HepG2 (cell line): ENCODE measurements around the gene SECTM1. TPM values are rescaled to one million over a fixed set of nuclear protein-coding genes. Genes with fewer than 3 reads are reported as not detected.

Experiments used
- ISX ChIP-seq: sonication (generic); formaldehyde crosslinking; conservative IDR thresholded peaks from 2 replicates; pipeline ENCODE4 v1.5.0; 2020; ENCODE audit warnings: missing genetic modification reagents
- PHF20 ChIP-seq: sonication (generic); formaldehyde crosslinking; IDR thresholded peaks from 2 replicates; pipeline ENCODE4 v1.5.0; 2020; ENCODE audit warnings: mild to moderate bottlenecking, missing genetic modification reagents
- SAP130 ChIP-seq: IDR thresholded peaks from 2 replicates; pipeline ENCODE4 v1.6.1; 2016; ENCODE audit warnings: low read depth
- ZNF724P ChIP-seq: sonication (generic); formaldehyde crosslinking; IDR thresholded peaks from 2 replicates; pipeline ENCODE4 v1.8.0; 2022; ENCODE audit warnings: missing genetic modification reagents, borderline replicate concordance
- polyA plus RNA-seq, 8 experiments: library from polyadenylated mRNA; depleted of rRNA in 3 of 8; stranded (reverse) in 7 of 8; unstranded in 1 of 8; fragments of >200 nt; fragmentation: Illumina TruSeq in 4 of 8; extraction: Trizol in 4 of 8; gene quantifications; 2 replicates each; pipeline versions ENCODE4 v1.2.1 to v1.2.3, GENCODE V29; 2011 to 2016; ENCODE audit warnings: low read depth in 4 of 8, missing spikeins in 1 of 8, mixed read lengths in 1 of 8; ENCODE audit not compliant: insufficient read depth in 1 of 8
- total RNA-seq, 5 experiments: library from RNA; depleted of rRNA; stranded (reverse); fragments of >200 nt; fragmentation: Illumina TruSeq; extraction: Trizol; gene quantifications; 2 replicates each; pipeline ENCODE4 v1.2.3, GENCODE V29; 2016; ENCODE audit warnings: low read depth in 1 of 5
- TF ChIP-seq, protein P1 (sequence below): sonication (generic); formaldehyde crosslinking; IDR thresholded peaks from 2 replicates; pipeline ENCODE4 v1.5.0; 2020; ENCODE audit warnings: missing genetic modification reagents
- TF ChIP-seq, protein P2 (sequence below), 2 experiments: fragments of 450-650 bp in 1 of 2; sonication (generic) in 1 of 2; formaldehyde crosslinking in 1 of 2; IDR thresholded peaks; 2 replicates each; pipeline versions ENCODE4 v1.6.1 to v1.8.0; 2016 to 2022; ENCODE audit warnings: antibody characterized with exemption in 1 of 2, mild to moderate bottlenecking in 1 of 2, missing genetic modification reagents in 1 of 2
- TF ChIP-seq, protein P3 (sequence below): sonication (generic); formaldehyde crosslinking; IDR thresholded peaks from 2 replicates; pipeline ENCODE4 v1.8.1; 2023; ENCODE audit warnings: missing genetic modification reagents, inconsistent platforms, borderline replicate concordance
- TF ChIP-seq, protein P4 (sequence below): sonication (generic); formaldehyde crosslinking; IDR thresholded peaks from 2 replicates; pipeline ENCODE4 v1.4.0; 2020; ENCODE audit warnings: missing genetic modification reagents, borderline replicate concordance
- TF ChIP-seq, protein P5 (sequence below): sonication (generic); formaldehyde crosslinking; IDR thresholded peaks from 2 replicates; pipeline ENCODE4 v1.5.1; 2020; ENCODE audit warnings: missing genetic modification reagents, mild to moderate bottlenecking, borderline replicate concordance

SECTM1 gene
- total and polyA plus RNA-seq, 2 of the 13 experiments (the other 11 are each of a cell fraction or from before 2014, with no cell fraction given) = 3.5 to 5.3 TPM

DNA sequence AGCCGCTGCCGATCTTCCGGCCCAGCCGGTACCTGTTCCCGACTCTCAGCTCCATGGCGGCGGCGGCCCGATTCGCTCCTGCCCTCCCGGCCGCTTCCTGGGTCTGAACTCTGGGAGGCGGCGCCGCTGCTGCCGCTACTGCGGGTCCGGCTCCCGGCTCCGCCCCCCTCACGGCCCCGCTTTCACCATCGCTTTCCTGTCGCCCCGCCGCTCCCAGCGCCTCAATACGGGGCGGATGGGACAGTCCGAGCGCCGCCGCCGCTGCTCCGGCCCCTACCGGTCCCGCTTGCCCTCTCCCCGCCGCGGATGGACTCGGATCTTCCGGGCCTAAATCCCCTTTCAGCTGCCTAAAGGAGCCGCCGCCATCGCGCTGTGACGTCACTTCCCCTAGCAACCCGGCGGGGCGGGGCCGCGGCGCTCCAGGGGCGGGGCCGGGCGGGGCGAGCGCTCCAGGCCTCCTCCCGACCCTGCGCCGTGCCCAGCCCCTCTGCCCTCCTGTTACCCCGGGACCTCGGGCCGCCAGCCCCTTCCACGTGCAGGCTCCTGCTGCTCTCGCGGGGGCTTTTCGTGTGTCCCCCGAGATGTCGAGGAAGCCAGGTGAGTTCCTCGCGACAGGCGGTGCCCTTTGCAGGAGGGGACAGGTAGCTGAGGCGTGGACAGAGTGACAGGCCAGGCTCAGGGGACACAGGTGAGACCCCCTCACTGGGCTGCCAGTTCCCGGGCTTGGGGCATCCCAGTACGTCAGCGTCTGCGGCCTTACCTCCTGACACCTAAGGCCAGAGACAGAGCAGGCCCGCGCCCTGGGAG, 60.0 kb downstream of the SECTM1 start, which contains the start of gene CSNK1D (continued):
- TF ChIP-seq, protein P1, sequence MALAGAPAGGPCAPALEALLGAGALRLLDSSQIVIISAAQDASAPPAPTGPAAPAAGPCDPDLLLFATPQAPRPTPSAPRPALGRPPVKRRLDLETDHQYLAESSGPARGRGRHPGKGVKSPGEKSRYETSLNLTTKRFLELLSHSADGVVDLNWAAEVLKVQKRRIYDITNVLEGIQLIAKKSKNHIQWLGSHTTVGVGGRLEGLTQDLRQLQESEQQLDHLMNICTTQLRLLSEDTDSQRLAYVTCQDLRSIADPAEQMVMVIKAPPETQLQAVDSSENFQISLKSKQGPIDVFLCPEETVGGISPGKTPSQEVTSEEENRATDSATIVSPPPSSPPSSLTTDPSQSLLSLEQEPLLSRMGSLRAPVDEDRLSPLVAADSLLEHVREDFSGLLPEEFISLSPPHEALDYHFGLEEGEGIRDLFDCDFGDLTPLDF (CRISPR knock-in tag) = no peak; the same call in 1 of the 2 replicates
- TF ChIP-seq ZNF724P (CRISPR knock-in tag) (peak; percentile 44; the same call in 1 of the 2 replicates), ISX (0 out of 2 replicates have a peak, but pooled peaks have one; percentile 50), SAP130 (CRISPR knock-in tag) (peak; percentile 90), PHF20 (CRISPR knock-in tag) (peak; percentile 73)
- TF ChIP-seq, protein P2, sequence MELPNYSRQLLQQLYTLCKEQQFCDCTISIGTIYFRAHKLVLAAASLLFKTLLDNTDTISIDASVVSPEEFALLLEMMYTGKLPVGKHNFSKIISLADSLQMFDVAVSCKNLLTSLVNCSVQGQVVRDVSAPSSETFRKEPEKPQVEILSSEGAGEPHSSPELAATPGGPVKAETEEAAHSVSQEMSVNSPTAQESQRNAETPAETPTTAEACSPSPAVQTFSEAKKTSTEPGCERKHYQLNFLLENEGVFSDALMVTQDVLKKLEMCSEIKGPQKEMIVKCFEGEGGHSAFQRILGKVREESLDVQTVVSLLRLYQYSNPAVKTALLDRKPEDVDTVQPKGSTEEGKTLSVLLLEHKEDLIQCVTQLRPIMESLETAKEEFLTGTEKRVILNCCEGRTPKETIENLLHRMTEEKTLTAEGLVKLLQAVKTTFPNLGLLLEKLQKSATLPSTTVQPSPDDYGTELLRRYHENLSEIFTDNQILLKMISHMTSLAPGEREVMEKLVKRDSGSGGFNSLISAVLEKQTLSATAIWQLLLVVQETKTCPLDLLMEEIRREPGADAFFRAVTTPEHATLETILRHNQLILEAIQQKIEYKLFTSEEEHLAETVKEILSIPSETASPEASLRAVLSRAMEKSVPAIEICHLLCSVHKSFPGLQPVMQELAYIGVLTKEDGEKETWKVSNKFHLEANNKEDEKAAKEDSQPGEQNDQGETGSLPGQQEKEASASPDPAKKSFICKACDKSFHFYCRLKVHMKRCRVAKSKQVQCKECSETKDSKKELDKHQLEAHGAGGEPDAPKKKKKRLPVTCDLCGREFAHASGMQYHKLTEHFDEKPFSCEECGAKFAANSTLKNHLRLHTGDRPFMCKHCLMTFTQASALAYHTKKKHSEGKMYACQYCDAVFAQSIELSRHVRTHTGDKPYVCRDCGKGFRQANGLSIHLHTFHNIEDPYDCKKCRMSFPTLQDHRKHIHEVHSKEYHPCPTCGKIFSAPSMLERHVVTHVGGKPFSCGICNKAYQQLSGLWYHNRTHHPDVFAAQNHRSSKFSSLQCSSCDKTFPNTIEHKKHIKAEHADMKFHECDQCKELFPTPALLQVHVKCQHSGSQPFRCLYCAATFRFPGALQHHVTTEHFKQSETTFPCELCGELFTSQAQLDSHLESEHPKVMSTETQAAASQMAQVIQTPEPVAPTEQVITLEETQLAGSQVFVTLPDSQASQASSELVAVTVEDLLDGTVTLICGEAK (IDR thresholded peaks at IDR 0.05) = no peak
- TF ChIP-seq, protein P2 (CRISPR knock-in tag; IDR thresholded peaks at IDR 0.05) = peak; percentile 77; the same call in 1 of the 2 replicates
- TF ChIP-seq, protein P3, sequence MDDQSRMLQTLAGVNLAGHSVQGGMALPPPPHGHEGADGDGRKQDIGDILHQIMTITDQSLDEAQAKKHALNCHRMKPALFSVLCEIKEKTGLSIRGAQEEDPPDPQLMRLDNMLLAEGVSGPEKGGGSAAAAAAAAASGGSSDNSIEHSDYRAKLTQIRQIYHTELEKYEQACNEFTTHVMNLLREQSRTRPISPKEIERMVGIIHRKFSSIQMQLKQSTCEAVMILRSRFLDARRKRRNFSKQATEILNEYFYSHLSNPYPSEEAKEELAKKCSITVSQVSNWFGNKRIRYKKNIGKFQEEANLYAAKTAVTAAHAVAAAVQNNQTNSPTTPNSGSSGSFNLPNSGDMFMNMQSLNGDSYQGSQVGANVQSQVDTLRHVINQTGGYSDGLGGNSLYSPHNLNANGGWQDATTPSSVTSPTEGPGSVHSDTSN (CRISPR knock-in tag) = no peak; the same call in 1 of the 2 replicates
- TF ChIP-seq, protein P4, sequence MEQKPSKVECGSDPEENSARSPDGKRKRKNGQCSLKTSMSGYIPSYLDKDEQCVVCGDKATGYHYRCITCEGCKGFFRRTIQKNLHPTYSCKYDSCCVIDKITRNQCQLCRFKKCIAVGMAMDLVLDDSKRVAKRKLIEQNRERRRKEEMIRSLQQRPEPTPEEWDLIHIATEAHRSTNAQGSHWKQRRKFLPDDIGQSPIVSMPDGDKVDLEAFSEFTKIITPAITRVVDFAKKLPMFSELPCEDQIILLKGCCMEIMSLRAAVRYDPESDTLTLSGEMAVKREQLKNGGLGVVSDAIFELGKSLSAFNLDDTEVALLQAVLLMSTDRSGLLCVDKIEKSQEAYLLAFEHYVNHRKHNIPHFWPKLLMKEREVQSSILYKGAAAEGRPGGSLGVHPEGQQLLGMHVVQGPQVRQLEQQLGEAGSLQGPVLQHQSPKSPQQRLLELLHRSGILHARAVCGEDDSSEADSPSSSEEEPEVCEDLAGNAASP (CRISPR knock-in tag) = peak; percentile 79
- TF ChIP-seq, protein P5, sequence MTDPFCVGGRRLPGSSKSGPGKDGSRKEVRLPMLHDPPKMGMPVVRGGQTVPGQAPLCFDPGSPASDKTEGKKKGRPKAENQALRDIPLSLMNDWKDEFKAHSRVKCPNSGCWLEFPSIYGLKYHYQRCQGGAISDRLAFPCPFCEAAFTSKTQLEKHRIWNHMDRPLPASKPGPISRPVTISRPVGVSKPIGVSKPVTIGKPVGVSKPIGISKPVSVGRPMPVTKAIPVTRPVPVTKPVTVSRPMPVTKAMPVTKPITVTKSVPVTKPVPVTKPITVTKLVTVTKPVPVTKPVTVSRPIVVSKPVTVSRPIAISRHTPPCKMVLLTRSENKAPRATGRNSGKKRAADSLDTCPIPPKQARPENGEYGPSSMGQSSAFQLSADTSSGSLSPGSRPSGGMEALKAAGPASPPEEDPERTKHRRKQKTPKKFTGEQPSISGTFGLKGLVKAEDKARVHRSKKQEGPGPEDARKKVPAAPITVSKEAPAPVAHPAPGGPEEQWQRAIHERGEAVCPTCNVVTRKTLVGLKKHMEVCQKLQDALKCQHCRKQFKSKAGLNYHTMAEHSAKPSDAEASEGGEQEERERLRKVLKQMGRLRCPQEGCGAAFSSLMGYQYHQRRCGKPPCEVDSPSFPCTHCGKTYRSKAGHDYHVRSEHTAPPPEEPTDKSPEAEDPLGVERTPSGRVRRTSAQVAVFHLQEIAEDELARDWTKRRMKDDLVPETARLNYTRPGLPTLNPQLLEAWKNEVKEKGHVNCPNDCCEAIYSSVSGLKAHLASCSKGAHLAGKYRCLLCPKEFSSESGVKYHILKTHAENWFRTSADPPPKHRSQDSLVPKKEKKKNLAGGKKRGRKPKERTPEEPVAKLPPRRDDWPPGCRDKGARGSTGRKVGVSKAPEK (CRISPR knock-in tag) = no peak
